Astrocyte of the cerebellum (primary cell): ENCODE results near the gene TFAP2E.

Source experiments
- DNase-seq: peaks from one replicate; pipeline ENCODE4 v3.0.0-alpha.2; 2011; ENCODE audit warnings: low read depth
- H3K4me3 ChIP-seq: 2 replicates; pipeline ENCODE4 v1.5.1; 2011; ENCODE audit warnings: mild to moderate bottlenecking, low read depth, low read length, moderate library complexity
- in situ Hi-C: cut with HindIII; loops from 2 replicates; pipeline ENCODE4 v1.10.0; 2017; ENCODE audit warnings: low sequenced_read_pairs
- TF ChIP-seq, protein P1 (sequence below): IDR thresholded peaks from 2 replicates; pipeline ENCODE4 v1.5.1; 2012; ENCODE audit warnings: low read length, low read depth, moderate library complexity, mild to moderate bottlenecking; ENCODE audit errors: missing control alignments

The TFAP2E gene

DNA sequence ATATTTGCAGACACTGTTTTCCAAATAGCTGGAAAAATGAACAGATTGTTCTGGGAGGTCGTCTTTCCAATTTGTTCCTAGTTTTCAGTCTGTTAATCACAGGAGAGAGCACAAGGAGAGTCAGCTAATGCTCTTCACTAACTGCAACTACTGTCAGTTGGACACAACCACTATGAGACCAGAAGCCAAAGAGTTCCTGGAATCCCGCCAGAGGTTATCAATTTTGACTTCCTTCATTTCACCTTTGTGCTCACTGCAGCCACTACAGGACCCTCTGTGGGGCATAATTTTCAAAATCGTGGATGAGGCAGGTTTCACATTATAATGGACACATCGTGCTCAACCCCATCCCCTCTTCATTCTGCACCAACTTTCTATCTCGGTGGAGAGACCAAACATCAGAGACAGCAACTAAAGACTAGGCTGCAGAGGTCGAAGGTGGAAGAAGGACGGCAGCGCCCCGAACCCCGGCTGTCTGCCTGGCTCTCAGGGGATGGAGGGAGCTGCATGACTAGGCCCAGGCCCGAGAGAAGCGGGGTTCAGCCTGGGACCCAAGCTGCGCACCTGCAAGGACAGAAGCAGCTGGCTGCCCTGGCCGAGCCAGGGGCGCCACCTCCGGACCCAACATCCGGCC lies 16.5 kb upstream of the TFAP2E start:
- no peak for DNase-seq
- peak overlapping the region; percentile 77 for H3K4me3 ChIP-seq
- in situ Hi-C loops: no loop called here
- TF ChIP-seq, protein P1, sequence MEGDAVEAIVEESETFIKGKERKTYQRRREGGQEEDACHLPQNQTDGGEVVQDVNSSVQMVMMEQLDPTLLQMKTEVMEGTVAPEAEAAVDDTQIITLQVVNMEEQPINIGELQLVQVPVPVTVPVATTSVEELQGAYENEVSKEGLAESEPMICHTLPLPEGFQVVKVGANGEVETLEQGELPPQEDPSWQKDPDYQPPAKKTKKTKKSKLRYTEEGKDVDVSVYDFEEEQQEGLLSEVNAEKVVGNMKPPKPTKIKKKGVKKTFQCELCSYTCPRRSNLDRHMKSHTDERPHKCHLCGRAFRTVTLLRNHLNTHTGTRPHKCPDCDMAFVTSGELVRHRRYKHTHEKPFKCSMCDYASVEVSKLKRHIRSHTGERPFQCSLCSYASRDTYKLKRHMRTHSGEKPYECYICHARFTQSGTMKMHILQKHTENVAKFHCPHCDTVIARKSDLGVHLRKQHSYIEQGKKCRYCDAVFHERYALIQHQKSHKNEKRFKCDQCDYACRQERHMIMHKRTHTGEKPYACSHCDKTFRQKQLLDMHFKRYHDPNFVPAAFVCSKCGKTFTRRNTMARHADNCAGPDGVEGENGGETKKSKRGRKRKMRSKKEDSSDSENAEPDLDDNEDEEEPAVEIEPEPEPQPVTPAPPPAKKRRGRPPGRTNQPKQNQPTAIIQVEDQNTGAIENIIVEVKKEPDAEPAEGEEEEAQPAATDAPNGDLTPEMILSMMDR: no peak

DNA sequence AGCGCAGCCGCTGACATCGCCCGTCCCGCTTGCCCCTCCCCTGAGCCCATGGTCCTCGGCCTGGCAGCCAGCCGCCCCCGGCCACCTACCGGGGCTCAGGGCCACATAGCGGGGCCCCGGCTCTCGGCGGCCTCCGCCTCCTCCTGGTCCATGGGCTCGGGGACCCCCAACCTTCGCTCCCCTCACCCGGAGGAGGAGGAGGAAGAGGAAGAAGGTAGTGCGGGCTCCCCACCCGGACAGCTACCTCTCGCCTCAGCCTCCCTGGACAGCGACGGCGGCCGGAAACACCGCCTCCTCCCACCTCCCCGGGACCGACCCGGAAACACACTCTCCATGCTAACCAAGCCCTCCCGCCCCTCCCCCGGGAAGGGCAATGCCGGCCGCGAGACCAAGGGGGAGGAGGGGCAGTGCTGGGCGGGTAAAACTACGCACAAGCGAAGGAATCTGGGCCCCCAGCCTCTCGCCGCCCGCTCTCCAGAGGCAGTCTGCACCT lies 15.9 kb upstream of the TFAP2E start, which contains the start of gene KIAA0319L:
TSS of gene KIAA0319L (minus strand) at position 286 of the 493 bp plus-strand sequence. CDS start 2,912 bp downstream, outside the sequence.
- in situ Hi-C loops: no loop called here
- DNase-seq: no peak
- TF ChIP-seq, protein P1: no peak
- peak within 1 kb of the TSS; percentile 77 for H3K4me3 ChIP-seq

DNA sequence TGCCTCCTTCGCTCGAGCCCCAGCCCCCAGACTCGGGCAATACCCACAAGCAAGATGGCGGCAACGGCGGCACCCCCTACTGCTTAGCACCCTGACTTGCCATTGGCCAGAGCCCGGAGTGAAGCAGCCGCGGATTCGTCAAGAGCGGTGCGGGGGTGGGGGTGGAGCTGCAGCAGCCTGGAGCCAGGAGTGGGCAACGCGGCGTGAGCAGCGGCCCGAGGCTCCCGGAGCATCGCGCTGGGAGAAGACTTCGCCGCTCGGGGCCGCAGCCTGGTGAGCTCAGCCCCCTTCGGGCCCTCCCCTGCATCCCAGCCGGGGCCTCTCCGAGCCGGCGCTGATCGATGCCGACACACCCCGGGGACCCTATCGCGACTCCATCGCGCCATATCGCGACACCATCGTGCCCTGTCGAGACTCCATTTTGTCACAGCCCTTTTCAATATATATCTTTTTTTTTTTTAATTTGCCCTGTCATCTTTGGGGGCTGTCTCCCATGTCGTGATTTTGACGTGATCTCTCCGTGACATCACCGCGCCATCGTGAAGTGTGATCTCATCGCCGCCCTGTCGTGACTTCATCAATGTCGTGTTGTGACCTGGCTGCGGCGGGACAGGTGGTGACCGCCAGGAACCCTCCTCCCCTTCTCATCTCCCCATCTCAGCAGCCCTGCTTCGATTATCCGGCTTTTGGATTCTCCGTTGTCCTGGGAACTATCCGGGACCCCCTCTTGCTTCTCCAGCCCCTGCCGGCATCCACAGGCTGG lies 15.3 kb upstream of the TFAP2E start, which contains the start of gene NCDN:
TSS of gene NCDN (plus strand) at position 189 of the 763 bp plus-strand sequence. CDS start at position 581, 392 bp downstream.
- DNase-seq: peak; percentile 95
- in situ Hi-C loops: no loop called here
- peak within 1 kb of the TSS; percentile 77 for H3K4me3 ChIP-seq

DNA sequence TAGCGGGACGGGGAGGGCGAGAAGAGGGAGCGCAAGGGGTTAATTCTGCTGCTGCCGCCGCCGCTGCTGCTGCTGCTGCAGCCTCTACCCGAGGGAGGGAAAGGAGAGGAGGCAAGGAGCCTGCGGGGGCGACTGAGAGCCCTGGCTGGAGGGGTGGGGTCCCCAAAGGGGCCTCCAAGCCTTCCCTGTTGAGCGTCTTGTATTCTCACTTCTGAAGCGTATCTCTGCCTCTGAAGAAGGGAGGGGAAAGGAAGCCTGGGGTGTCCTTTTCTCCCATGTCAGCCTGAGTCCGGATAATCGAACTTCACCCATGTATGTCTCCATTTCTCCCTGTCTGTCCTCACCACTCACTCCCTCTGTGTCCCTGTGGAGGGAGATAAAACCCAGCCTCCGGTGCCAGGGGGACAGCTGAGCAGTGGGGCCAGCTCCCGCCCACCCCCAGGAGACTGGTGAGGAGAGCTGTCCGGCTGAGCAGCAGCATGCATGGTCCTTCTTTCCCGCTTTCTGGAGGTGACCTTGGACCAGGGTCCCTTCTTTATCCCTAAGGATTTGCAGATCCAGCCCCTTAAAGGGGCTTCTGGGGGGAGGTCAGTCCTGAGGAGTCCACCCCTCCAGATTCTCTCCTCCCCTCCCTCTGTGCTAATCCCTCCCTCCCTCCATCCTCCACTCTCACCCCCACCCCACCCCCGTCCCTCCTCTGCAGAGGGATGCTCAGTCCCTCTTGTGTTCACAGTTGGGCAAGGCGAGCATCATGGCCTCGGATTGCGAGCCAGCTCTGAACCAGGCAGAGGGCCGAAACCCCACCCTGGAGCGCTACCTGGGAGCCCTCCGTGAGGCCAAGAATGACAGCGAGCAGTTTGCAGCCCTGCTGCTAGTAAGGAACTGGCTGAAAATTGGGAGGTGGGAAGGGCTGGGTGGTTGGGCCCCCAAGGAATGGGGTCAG lies 14.5 kb upstream of the TFAP2E start:
- H3K4me3 ChIP-seq: peak overlapping the region; percentile 77

More for the DNA sequence above, 15.3 kb upstream of the TFAP2E start, which contains the start of gene NCDN:
- TF ChIP-seq, protein P1: no peak

DNA sequence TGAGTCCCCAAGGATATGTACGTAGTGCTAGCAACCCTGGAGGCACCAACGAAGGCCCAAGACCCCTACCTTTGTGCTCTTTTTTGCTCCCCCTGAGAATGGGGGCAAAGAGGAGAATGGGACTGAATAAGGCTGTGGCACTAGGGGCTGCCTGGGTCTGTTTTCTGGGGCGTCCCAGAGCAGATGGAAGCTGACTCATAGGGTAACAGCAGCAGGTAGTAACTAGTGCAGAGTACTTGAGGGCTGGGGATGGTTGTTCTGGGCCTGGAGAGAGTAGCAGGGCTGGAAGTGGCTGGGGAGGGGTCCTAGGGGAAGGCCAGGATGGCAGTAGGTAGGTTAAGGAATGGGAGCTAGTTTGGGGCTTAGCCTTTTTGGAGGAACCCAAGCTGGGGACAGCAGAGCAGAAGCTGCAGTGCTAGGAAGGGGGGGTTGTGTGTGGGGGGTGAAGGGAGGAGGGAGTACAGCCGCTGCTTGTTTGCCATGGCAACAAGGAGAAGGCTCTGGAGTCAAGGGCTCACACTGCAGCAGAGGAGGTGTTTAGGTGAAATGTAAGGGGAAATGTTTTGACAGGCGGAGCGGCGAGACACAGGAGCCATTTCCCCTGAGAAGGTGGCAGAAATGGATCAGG lies 13.7 kb upstream of the TFAP2E start:
- no peak for DNase-seq
- TF ChIP-seq, protein P1: no peak
- peak overlapping the region; percentile 77 for H3K4me3 ChIP-seq
- in situ Hi-C loops: no loop called here

More for the DNA sequence above, 14.5 kb upstream of the TFAP2E start:
- TF ChIP-seq, protein P1: peak; percentile 15
- in situ Hi-C loops: no loop called here
- DNase-seq: no peak
